Parietal lobe (tissue), 2 donors: ENCODE measurements around the gene PCSK2. TPM values are rescaled to one million over a fixed set of nuclear protein-coding genes. Genes with fewer than 3 reads are reported as not detected.

Experiments
- small RNA-seq: library from RNA; depleted of rRNA; stranded (forward); fragments of <200 nt; gene quantifications from one replicate; pipeline ENCODE3, GENCODE V24; 2014; ENCODE audit warnings: low replicate concordance
- total RNA-seq: library from RNA; depleted of rRNA; stranded (reverse); fragments of >200 nt; gene quantifications from one replicate; pipeline ENCODE4 v1.2.3, GENCODE V29; 2014

Gene PCSK2, protein sequence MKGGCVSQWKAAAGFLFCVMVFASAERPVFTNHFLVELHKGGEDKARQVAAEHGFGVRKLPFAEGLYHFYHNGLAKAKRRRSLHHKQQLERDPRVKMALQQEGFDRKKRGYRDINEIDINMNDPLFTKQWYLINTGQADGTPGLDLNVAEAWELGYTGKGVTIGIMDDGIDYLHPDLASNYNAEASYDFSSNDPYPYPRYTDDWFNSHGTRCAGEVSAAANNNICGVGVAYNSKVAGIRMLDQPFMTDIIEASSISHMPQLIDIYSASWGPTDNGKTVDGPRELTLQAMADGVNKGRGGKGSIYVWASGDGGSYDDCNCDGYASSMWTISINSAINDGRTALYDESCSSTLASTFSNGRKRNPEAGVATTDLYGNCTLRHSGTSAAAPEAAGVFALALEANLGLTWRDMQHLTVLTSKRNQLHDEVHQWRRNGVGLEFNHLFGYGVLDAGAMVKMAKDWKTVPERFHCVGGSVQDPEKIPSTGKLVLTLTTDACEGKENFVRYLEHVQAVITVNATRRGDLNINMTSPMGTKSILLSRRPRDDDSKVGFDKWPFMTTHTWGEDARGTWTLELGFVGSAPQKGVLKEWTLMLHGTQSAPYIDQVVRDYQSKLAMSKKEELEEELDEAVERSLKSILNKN
- 40.7 TPM for total RNA-seq

DNA sequence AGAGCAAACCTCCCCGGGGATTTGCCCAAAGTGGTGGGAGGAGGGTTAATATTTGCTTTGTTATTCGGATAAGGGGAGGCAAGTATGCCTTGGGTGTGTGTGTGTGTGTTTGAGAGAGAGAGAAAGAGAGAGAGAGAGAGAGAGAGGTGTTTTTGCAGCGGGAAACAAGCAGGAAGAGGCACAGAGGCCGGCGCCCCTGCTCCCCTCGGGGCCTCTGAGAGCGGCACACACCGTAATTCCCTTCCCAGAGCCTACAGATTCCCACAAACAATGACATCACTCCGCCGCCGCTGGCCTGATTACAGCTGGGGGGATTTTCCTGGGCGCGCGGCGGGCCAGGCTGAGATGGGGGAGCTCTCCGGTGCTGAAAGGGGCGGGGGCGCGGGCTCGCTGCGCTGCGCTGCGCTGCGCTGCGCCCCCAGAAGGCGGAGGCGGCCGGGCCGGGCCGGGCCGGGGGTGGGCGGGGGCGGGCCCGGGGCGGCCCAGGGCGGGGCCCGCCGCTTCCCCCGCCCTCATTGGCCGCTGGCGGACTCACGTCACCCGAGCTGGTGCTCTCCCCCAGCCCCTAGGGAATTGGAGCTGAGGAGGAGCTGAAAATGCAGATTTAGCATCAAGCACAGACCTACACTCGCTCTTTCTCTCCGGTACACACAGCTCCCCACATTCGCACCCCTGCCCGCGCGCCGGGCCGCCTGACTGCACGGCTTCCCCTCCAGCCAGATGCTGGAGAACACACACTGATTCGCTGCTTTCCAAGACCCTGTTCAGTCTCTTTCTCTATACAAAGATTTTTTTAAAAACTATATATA lies at the start of gene PCSK2:
Gene PCSK2 (plus strand): TSS at position 631 of the 809 bp plus-strand sequence. CDS start 266 bp downstream, outside the sequence.

DNA sequence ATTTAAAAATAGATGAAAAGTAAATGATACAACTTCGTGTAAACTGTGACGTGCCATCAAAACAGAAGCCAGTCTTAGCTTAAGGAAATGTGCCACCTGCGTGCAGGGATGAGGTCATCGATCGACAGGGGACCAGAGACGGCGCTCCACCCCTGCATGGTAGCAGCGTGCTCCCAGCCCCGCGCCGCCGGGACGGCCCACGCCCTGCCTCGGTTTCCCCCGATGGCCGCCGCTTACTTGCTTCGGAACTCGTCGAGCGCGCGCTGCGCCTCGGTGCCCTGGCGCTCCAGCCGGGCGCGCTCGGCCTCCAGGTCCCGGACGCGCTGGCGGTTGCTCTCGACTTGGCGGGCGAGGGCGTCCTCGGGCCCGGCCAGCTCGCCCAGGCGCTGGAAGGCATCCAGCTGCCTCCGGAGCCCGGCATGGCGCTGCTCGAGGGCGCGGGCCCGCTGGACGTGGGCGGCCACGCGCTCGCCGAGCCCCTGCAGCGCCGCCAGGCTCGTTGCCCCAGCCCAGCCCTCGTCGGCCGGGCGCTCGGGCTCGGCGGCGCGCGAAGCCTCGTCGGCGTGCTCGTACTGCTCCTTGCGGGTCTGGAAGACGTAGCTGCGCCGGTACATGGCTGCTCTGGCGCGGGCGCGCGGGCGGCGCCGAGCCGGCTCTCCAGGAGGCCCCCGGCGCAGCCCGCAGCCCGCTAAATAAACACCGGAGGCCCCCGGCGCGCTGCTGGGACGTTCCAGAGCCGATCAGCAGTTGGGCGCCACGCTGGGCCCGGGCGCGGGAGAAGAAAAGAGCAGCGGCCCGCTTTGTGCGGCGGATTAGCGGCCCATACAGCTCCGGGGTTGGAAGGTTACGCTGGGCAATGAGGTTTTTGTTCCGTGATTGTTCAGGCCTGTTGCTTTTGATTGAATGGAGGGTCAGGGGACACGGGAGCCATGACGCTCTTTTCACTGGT lies 304.1 kb downstream of the PCSK2 start, which contains the start of gene BFSP1:
Gene BFSP1 (minus strand): TSS at position 664 of the 949 bp plus-strand sequence. CDS start 50 bp downstream, at position 614.

Small RNA genes within 50 kb of the gene (small RNA-seq; reads per million reads assigned to genes)
- not detected for gene AL359511.1
- 0.55 reads per million, percentile 50 among the genes with 10 or more reads in this experiment for gene RNU1-131P
- gene RNU6-27P, result not detected
